NCI-H128 (cell line): ENCODE measurements around the gene IKZF3.

ENCODE experiments used
- DNase-seq: peaks from one replicate; lab custom pipeline; 2025; ENCODE audit not compliant: unreplicated experiment; lab: John Stamatoyannopoulos, UW

Gene IKZF3

GRCh38 chr17:39818358-39819000 is 45.6 kb downstream of the IKZF3 start:
- no peak for DNase-seq

GRCh38 chr17:39816272-39816671 is 47.8 kb downstream of the IKZF3 start:
- DNase-seq, result no peak

GRCh38 chr17:39814497-39814896 is 49.6 kb downstream of the IKZF3 start:
- no peak for DNase-seq

- no peak for DNase-seq
Measured at GRCh38 chr17:39813631-39814030, 50.5 kb downstream of the IKZF3 start.

GRCh38 chr17:39812466-39812865 is 51.6 kb downstream of the IKZF3 start:
- DNase-seq, result no peak

GRCh38 chr17:39810939-39811728 is 53.0 kb downstream of the IKZF3 start:
- DNase-seq, result no peak

- no peak for DNase-seq
Measured at GRCh38 chr17:39809221-39809620, 54.9 kb downstream of the IKZF3 start.

- DNase-seq, result no peak
Measured at GRCh38 chr17:39808409-39808997, 55.6 kb downstream of the IKZF3 start.

GRCh38 chr17:39804839-39805238 is 59.3 kb downstream of the IKZF3 start:
- DNase-seq, result no peak

GRCh38 chr17:39801055-39801454 is 63.1 kb downstream of the IKZF3 start:
- DNase-seq, result no peak

GRCh38 chr17:39800540-39800939 is 63.6 kb downstream of the IKZF3 start:
- DNase-seq, result no peak

- no peak for DNase-seq
Measured at GRCh38 chr17:39799395-39799794, 64.7 kb downstream of the IKZF3 start.

GRCh38 chr17:39794249-39794970 is 69.7 kb downstream of the IKZF3 start:
- no peak for DNase-seq

- no peak for DNase-seq
Measured at GRCh38 chr17:39793301-39793872, 70.7 kb downstream of the IKZF3 start.

- no peak for DNase-seq
Measured at GRCh38 chr17:39792526-39793221, 71.4 kb downstream of the IKZF3 start.

- no peak for DNase-seq
Measured at GRCh38 chr17:39791111-39791992, 72.8 kb downstream of the IKZF3 start.

- no peak for DNase-seq
Measured at GRCh38 chr17:39787743-39788484, 76.2 kb downstream of the IKZF3 start.

- DNase-seq, result no peak
Measured at GRCh38 chr17:39787041-39787440, 77.1 kb downstream of the IKZF3 start.

- DNase-seq, result no peak
Measured at GRCh38 chr17:39782980-39783379, 81.1 kb downstream of the IKZF3 start.
